ENCODE results near the gene KCND3.

KCND3 gene

GRCh38 chr1:111842411-111842810 lies 147.1 kb downstream of the KCND3 start:
- TF ChIP-seq REST (IDR thresholded peaks at IDR 0.05; ENCODE audit: insufficient read depth in 1 of 2, low read depth in 2 of 2, low read length in 2 of 2) (no peak), SIN3A (IDR thresholded peaks at IDR 0.05; ENCODE audit: borderline replicate concordance, insufficient read depth, low read length) (no peak), TAF1 (IDR thresholded peaks at IDR 0.05; ENCODE audit: borderline replicate concordance, insufficient read depth, low read length) (no peak), POLR2AphosphoS5 (IDR thresholded peaks at IDR 0.05; ENCODE audit: low read depth, low read length) (no peak), FOXP2 (optimal IDR thresholded peaks at IDR 0.05; ENCODE audit: borderline replicate concordance, extremely low read depth, extremely low read length, insufficient read depth) (no peak)

DNA sequence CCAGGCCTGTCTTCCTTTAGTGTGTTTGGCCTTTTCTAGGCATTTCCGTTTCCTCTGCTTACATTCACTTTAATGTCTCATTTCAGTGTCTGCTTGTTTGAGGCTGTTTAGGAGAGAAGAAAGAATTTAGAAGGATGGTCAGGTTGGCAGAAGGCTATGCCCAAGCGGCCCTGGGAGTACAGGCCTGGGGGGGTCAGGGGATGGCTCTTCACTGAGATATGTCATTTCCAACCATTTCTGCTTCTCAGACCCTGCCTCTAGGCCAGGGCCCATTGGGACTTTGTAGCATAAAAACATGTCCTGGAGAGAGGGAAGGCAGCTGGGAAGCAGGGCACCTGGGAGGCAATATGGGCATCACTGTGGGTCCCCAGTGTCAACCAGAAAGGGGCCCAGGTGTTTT lies 147.7 kb downstream of the KCND3 start:
- TF ChIP-seq FOXP2 (optimal IDR thresholded peaks at IDR 0.05; ENCODE audit: borderline replicate concordance, extremely low read depth, extremely low read length, insufficient read depth): no peak
- no peak for TF ChIP-seq TAF1 (IDR thresholded peaks at IDR 0.05; ENCODE audit: borderline replicate concordance, insufficient read depth, low read length)
- TF ChIP-seq REST (IDR thresholded peaks at IDR 0.05; ENCODE audit: insufficient read depth in 1 of 2, low read depth in 2 of 2, low read length in 2 of 2): no peak
- no peak for TF ChIP-seq POLR2AphosphoS5 (IDR thresholded peaks at IDR 0.05; ENCODE audit: low read depth, low read length)
- TF ChIP-seq SIN3A (IDR thresholded peaks at IDR 0.05; ENCODE audit: borderline replicate concordance, insufficient read depth, low read length): no peak

- TF ChIP-seq FOXP2 (optimal IDR thresholded peaks at IDR 0.05; ENCODE audit: borderline replicate concordance, extremely low read depth, extremely low read length, insufficient read depth) (no peak), REST (IDR thresholded peaks at IDR 0.05; ENCODE audit: insufficient read depth in 1 of 2, low read depth in 2 of 2, low read length in 2 of 2) (no peak), TAF1 (IDR thresholded peaks at IDR 0.05; ENCODE audit: borderline replicate concordance, insufficient read depth, low read length) (no peak), POLR2AphosphoS5 (IDR thresholded peaks at IDR 0.05; ENCODE audit: low read depth, low read length) (no peak), SIN3A (IDR thresholded peaks at IDR 0.05; ENCODE audit: borderline replicate concordance, insufficient read depth, low read length) (no peak)
Observed at GRCh38 chr1:111841189-111841588, 148.3 kb downstream of the KCND3 start.

DNA sequence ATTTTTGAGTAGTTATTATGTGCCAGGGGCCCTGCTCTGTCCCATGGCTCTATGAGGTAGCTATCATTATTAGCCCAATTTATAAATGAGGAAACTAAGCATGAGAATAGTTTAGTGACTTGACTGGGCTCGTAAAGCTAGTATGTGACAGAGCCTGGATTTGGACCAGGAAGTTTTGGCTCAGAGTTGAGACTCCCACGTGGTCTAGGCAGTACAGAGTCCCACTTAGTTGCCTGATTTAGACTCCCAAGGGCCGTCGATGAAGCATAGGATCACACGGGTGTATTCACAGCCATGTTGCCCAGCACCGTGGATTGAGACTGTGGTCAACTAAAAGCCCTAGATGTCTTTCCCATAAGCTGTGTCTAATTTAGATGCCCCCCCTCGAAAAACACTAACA lies 152.1 kb downstream of the KCND3 start:
- no peak for TF ChIP-seq SIN3A (IDR thresholded peaks at IDR 0.05; ENCODE audit: borderline replicate concordance, insufficient read depth, low read length)
- no peak for TF ChIP-seq POLR2AphosphoS5 (IDR thresholded peaks at IDR 0.05; ENCODE audit: low read depth, low read length)
- TF ChIP-seq REST (IDR thresholded peaks at IDR 0.05; ENCODE audit: insufficient read depth in 1 of 2, low read depth in 2 of 2, low read length in 2 of 2): no peak
- TF ChIP-seq TAF1 (IDR thresholded peaks at IDR 0.05; ENCODE audit: borderline replicate concordance, insufficient read depth, low read length): no peak
- no peak for TF ChIP-seq FOXP2 (optimal IDR thresholded peaks at IDR 0.05; ENCODE audit: borderline replicate concordance, extremely low read depth, extremely low read length, insufficient read depth)

DNA sequence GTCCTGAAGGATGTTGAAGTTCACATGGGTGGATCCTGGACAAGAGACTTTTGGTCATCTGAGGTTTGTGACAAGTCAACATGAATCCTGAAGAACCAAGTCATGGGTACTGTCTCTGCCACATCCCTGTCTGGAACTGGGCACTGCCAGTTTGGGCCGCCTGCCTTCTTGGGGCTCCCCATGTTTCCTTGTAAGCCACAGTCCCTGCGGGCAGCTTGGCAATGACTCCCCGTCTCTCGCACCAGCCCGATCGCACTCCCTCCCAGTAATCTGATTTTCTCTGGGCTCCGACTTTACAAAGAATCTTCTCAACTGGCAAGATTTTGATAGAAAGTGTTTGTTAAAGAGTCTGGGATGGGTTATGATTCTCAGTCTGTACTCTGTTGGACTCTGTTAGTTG lies 153.4 kb downstream of the KCND3 start:
- TF ChIP-seq SIN3A (IDR thresholded peaks at IDR 0.05; ENCODE audit: borderline replicate concordance, insufficient read depth, low read length) (no peak), POLR2AphosphoS5 (IDR thresholded peaks at IDR 0.05; ENCODE audit: low read depth, low read length) (no peak), REST (IDR thresholded peaks at IDR 0.05; ENCODE audit: insufficient read depth in 1 of 2, low read depth in 2 of 2, low read length in 2 of 2) (no peak), TAF1 (IDR thresholded peaks at IDR 0.05; ENCODE audit: borderline replicate concordance, insufficient read depth, low read length) (no peak), FOXP2 (optimal IDR thresholded peaks at IDR 0.05; ENCODE audit: borderline replicate concordance, extremely low read depth, extremely low read length, insufficient read depth) (no peak)

All from PFSK-1 (cell line).